Measurements from ENCODE around the gene SSBP4.

- no peak for TF ChIP-seq CTCF (IDR thresholded peaks at IDR 0.05; ENCODE audit: poor library complexity)
- TF ChIP-seq EZH2 (IDR thresholded peaks at IDR 0.05; ENCODE audit: borderline replicate concordance), result no peak
Measured at GRCh38 chr19:18434411-18435175, 15.4 kb downstream of the SSBP4 start.

Data from hepatocyte (in vitro differentiated cells).